ENCODE results near the gene NLRP2B. TPM values are rescaled to one million over a fixed set of nuclear protein-coding genes. Genes with fewer than 3 reads are reported as not detected.
"Not testable (repeated sequence)": the region's sequence is repeated elsewhere in the genome, so short reads cannot be mapped to it uniquely, and the experiment has no call there.

NLRP2B gene
- total RNA-seq, 2 experiments from 2014 or later, result not detected

DNA sequence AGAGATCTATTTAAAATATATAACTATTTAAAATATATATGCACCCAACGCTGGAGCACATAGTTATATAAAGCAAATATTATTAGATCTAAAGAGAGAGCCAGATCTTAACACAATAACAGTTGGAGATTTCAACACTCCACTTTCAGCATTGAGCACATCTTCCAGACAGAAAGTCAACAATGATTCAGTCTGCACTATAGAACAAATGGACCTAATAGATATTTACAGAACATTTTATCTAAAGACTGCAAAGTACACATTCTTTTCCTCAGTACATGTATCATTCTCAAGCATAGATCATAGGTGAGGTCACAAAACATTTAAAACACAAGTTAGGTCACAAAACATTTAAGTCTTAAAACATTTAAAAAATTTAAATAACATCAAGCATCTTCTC is 36.4 kb downstream of the NLRP2B start:
- Mint-ChIP-seq H3K27ac (no peak overlapping the region), H3K36me3 (peaks cover 2% of the 10 kb centered on the region), H3K4me1 (ENCODE audit: low read depth) (no peaks in the 10 kb centered on the region), H3K27me3 (no peaks in the 10 kb centered on the region), H3K4me3 (no peak overlapping the region), H3K9me3 (peaks cover 9% of the 10 kb centered on the region)
- intact Hi-C loops (cut with micrococcal nuclease), result no loop called here
- DNase-seq, result no peak
- POLR2A ChIA-PET, result no interaction called here
- CTCF ChIA-PET, result no interaction called here

DNA sequence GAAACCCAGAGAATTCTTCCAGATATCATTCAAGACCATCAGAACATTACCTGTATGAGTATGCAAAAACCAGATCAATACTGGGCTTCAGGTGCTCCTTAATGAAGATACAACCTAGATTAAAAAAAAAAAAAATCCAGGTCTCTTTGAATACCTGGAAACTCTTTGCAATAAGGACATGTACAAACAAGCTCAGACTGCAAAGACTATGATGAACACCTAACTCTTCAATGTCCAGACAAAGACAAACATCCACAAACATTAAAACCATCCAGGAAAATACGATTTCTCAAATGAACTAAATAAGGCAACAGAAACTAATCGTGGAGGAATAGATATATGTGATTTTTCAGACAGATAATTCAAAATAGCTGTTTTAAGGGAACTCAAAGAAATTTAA is 38.7 kb downstream of the NLRP2B start:
- Mint-ChIP-seq H3K36me3 (peaks cover 2% of the 10 kb centered on the region), H3K4me1 (ENCODE audit: low read depth) (no peaks in the 10 kb centered on the region), H3K9me3 (peaks cover 18% of the 10 kb centered on the region), H3K27me3 (no peaks in the 10 kb centered on the region), H3K4me3 (no peak overlapping the region), H3K27ac (no peak overlapping the region)
- no peak for DNase-seq
- CTCF ChIA-PET, result no interaction called here
- POLR2A ChIA-PET, result no interaction called here
- intact Hi-C loops (cut with micrococcal nuclease), result no loop called here

DNA sequence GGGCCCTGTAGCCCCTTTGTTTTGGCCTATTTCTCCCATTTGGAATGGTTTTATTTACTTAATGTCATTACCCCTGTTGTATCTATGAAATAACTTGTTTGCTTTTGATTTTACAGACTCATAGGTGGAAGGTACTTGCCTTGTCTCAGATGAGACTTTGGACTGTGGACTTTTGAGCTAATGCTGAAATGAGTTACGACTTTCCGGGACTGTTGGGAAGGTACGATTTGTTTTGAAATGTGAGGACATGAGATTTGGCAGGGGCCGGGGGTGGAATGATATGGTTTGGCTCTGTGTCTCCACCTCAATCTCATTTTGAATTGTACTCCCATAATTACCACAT is 39.4 kb downstream of the NLRP2B start:
- no peak overlapping the region for H3K4me3 Mint-ChIP-seq
- peaks cover 2% of the 10 kb centered on the region for H3K36me3 Mint-ChIP-seq
- H3K27me3 Mint-ChIP-seq, result no peaks in the 10 kb centered on the region
- POLR2A ChIA-PET, result no interaction called here
- CTCF ChIA-PET, result no interaction called here
- no peaks in the 10 kb centered on the region for H3K4me1 Mint-ChIP-seq (ENCODE audit: low read depth)
- intact Hi-C loops (cut with micrococcal nuclease), result no loop called here
- H3K9me3 Mint-ChIP-seq, result peaks cover 25% of the 10 kb centered on the region
- H3K27ac Mint-ChIP-seq, result no peak overlapping the region
- DNase-seq, result no peak

DNA sequence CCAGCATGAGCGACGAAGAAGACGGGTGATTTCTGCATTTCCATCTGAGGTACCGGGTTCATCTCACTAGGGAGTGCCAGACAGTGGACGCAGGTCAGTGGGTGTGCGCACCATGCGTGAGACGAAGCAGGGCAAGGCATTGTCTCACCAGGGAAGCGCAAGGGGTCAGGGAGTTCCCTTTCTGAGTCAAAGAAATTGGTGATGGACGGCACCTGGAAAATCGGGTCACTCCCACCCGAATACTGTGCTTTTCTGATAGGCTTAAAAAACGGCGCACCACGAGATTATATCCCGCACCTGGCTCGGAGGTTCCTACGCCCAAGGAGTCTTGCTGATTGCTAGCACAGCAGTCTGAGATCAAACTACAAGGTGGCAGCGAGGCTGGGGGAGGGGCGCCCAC is 50.6 kb downstream of the NLRP2B start:
- H3K27me3 Mint-ChIP-seq, result not testable (repeated sequence)

More for the DNA sequence above, 50.6 kb downstream of the NLRP2B start:
- H3K9me3 Mint-ChIP-seq, result peaks cover 42% of the 10 kb centered on the region
- intact Hi-C loops (cut with micrococcal nuclease); DNase-seq; H3K36me3 Mint-ChIP-seq; H3K27ac Mint-ChIP-seq; H3K4me3 Mint-ChIP-seq; CTCF ChIA-PET; H3K4me1 Mint-ChIP-seq (ENCODE audit: low read depth); POLR2A ChIA-PET: not testable (repeated sequence)

Other genes with a start within 250 kb of the NLRP2B start
- 1 to 10 TPM; 5.4 to 5.6 TPM for gene ZXDB, start 88.2 kb downstream of the NLRP2B start, total RNA-seq
- gene ZXDA, start 230.2 kb upstream of the NLRP2B start, total RNA-seq, result 1 to 10 TPM; 2.7 to 3.4 TPM